ENCODE results near the gene OR1J1.

Gene OR1J1, protein sequence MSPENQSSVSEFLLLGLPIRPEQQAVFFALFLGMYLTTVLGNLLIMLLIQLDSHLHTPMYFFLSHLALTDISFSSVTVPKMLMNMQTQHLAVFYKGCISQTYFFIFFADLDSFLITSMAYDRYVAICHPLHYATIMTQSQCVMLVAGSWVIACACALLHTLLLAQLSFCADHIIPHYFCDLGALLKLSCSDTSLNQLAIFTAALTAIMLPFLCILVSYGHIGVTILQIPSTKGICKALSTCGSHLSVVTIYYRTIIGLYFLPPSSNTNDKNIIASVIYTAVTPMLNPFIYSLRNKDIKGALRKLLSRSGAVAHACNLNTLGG

DNA sequence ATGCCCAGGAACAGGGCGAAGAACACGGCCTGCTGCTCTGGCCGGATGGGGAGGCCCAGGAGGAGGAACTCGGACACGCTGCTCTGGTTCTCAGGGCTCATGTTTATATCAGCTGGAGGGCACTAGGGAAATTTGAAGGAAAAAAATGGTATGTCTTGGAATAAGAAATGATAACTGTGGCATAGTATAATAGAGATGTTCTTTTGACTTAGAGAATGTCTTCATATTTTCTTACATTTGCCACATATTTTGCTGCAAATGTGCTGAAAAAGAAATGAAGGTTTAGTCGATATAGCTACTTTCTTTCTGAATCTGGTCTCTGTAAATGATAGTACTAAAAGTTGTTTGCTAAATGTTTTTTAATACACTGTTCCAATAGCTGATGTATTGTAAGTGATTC lies at the start of gene OR1J1:
Gene OR1J1, minus strand, starts transcription at position 101 of the 400 bp plus-strand sequence. Its CDS starts 0 bp downstream, at position 101.
- no peak for DNase-seq

DNA sequence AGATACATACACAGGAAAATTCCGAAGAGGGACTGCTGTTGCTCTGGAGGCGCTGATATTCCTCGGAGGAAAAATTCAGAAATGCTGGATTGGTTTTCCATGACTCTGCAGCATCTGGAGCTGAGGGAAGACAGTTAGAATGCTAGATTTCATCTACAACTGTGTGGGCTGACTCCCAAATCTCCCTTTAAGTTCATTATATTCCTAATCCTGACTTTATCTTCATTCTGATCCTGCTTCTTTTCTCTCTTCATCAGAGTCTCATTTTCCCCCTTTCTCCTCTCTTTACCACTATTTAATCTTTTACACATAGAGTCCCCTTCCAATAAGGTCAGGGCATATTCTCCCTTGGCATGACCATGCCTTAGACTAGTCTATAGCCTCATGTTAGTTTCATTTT lies 49.5 kb upstream of the OR1J1 start, which contains the start of gene OR1N1:
Gene OR1N1, minus strand, starts transcription at position 101 of the 400 bp plus-strand sequence. Its CDS starts 0 bp downstream, at position 101.
- DNase-seq, result no peak

DNA sequence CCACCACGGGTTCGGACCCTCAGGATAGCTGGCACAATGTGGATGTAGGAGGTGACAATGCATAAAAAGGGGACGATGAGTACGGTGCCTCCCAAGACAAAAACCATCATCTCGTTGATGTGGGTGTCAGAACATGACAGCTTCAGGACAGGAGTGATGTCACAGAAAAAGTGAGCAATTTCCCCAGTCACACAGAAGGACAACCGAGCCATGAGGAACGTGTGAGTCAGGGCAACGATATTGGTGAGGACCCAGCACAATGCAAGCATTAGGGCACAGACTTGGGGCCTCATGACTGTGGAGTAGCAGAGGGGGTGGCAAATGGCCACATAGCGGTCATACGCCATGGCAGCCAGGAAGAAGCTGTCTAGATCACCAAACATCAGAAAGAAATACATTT lies 48.9 kb upstream of the OR1J1 start:
- DNase-seq, result no peak

DNA sequence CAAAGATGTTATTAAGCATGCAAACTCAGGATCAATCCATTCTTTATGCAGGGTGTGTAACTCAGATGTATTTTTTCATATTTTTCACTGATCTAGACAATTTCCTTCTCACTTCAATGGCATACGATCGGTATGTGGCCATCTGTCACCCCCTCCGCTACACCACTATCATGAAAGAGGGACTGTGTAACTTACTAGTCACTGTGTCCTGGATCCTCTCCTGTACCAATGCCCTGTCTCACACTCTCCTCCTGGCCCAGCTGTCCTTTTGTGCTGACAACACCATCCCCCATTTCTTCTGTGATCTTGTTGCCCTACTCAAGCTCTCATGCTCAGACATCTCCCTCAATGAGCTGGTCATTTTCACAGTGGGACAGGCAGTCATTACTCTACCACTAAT lies 41.6 kb upstream of the OR1J1 start:
- no peak for DNase-seq

DNA sequence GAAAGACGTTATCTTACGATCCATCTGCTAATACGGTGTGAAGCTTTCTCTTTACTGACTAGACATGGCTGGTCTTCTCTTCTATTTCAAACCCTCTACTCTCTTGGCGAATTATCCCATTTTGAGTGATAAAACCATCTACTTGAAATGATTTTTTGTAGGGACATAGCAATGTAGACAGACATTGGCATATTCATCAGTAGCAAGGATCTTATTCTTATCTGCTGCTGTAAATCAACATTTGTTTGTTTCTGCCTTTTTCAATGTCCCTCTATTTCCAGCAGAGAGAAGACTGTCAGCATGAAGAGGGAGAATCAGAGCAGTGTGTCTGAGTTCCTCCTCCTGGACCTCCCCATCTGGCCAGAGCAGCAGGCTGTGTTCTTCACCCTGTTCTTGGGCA lies 41.1 kb upstream of the OR1J1 start, which contains the start of gene OR1J4:
Gene OR1J4, plus strand, starts transcription at position 301 of the 400 bp plus-strand sequence. Its CDS starts 0 bp downstream, at position 301.
- DNase-seq, result no peak

DNA sequence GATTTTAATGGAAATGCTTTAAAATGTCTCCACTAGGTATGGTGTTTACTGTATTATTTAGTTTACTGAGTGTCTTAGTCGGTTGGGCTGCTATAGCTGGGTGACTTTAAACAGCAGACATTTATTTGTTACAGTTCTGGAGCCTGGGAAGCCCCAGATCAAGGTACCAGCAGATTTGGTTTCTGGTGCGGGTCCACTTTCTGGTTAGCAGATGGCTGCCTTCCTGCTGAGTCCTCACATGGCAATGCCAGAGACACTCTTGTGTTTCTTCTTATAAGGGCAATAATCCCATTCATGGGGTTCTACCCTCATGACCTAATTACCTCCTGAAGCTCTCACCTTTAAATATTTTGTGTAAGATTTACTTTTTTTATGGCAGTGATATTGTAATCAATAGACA lies 40.5 kb upstream of the OR1J1 start:
- DNase-seq, result no peak

DNA sequence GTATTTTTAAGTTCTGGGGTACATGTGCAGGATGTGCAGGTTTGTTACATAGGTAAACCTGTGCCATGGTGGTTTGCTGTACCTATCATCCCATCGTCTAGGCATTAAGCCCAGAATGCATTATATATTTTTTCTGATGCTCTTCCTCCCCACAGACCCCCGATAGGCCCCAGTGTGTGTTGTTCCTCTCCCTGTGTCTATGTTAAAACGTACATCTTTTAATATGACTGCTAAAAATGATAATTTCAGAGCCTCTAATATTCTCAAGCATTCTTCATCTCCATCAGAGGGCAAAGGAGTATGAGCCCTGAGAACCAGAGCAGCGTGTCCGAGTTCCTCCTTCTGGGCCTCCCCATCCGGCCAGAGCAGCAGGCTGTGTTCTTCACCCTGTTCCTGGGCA lies 32.8 kb upstream of the OR1J1 start, which contains the start of gene OR1J2:
Gene OR1J2, plus strand, starts transcription at position 301 of the 400 bp plus-strand sequence. Its CDS starts 0 bp downstream, at position 301.
- DNase-seq, result no peak

DNA sequence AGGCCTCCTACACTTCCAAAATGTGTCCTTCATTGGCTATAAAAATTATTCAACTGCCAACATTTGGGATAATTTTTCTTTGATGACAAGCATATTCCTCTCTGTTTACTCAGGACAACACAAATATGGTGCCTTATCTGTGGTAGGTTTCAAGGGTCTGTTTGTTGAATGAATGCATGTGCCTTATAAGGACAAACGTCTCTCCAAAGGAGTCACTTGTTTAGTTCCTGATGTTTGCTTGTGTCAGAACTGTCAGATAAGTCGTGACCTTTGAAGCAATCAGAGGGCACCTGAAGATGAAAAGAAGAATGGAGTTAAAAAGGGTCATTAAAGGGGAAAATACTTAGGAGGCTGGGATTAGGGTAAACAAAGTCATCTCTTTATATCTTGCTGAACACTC lies 29.2 kb upstream of the OR1J1 start:
- no peak for DNase-seq

DNA sequence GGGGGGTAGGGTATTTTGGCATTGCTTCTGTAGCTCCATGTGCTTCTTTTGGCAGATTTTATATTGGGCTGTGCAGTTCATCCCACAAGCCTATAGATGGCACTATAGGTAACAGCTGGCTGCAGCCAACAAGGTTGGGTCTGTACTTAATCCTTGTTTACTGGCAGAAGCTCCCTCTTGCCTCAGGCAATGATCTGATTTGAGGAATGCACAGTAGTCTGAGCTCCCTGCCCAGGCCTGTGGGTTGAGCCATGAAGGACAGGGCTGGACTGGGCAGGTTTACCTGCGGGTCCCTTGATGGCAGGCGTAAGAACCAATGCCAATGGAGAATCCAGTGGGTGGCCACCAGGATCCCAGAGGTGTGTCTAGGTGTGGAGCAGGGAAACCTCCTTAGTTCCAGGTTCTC lies 21.2 kb upstream of the OR1J1 start:
- no peak for DNase-seq

DNA sequence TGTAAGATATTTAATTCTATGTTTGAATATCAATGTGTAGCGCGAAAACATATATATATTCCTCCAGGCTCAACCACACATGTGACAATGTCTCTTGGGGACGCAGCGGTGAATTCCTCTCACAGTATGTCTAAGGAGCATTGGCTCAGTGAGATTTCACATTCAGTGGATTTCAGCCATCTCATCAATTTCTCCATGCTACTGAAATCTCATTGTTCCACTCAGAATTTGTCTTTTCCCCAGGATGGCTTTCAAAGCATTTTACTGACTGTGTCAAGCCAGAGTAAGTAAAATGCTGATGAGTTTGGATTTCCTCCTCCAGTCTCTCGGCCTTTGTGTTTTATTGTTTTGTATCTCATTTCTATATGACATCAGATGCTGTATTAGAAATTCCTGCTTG lies 1.3 kb upstream of the OR1J1 start:
- no peak for DNase-seq

DNA sequence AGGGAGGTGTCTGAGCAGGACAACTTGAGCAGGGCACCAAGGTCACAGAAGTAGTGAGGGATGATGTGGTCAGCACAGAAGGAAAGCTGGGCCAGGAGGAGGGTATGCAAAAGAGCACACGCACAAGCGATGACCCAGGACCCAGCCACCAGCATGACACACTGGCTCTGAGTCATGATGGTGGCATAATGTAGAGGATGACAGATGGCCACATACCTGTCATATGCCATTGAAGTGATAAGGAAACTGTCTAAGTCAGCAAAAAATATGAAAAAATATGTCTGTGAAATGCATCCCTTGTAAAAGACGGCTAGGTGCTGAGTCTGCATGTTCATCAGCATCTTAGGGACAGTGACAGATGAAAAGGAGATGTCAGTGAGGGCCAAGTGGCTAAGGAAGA lies 380 bp downstream of the OR1J1 start:
- DNase-seq, result no peak

DNA sequence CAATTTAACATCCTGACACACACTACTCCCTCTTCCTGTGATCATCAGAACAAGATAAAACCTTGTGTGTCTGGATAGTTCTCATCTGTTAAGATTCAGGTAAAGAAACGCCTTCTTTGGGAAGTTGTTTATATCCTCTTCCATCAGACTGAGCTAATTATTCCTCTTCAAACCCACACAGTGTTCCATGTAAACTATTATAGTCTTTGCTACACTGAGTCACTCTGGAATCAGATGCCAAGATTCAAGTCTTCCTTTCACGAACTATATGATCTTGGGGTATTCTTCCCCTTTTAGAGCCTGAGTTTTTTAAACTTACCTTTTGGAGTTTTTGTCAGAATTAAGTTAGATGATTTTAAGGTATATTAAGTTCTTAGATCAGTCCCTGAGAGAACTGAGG lies 2.0 kb downstream of the OR1J1 start:
- no peak for DNase-seq

DNA sequence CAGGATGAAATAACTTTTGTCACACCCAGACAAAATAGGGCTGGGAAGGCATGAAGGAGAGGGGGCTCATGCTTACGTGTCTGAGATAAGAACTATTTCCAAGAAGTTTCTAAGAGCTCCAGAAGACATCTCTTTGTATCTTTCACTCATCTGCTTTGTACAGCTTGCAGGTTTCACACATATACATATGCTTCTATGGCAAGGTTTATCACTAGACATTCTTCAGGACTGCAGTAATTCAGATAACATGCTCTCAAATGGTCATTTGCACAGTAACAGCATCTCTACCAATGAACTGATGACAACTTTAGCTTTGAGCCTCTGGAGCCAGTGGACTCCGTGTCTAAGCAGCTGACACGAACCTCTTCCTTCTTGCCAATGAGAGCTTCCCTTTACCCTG lies 3.2 kb downstream of the OR1J1 start:
- DNase-seq, result no peak

DNA sequence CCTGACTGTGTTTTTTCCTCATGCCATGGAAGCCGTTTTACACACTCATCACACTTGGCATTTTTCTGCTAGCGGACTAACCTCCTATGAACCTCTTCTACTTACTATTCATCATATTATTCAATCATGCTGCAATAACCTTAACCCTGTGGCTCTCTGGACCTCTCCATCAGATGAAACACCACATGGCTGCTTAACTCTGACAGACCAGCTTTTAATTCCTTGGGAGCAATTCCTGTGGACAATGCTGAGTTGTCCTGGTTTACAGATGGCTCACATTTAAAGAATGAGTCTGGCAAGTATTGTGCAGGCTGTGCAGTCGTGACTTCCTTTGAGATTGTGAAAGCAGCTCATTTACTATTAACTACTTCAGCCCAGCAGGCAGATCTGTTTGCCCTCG lies 9.0 kb downstream of the OR1J1 start:
- no peak for DNase-seq

DNA sequence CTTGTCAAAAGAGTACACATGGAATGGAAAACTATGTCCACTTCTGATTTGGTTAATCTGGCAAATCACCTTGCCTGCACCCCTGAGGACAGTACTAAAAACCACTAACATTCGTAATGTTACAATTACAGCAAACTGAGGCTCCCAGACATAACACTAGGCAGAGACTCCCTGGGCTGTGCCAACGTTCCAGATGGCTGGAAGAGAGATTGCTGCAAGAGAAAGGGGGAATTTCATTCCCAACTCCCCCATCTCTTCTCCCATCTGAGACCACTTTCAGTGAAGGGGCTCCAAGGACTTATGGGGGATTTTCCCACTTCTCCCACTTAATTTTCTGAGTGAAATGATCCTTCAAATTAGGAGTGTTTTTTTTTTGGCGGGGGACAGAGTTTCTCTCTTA lies 11.3 kb downstream of the OR1J1 start:
- no peak for DNase-seq

DNA sequence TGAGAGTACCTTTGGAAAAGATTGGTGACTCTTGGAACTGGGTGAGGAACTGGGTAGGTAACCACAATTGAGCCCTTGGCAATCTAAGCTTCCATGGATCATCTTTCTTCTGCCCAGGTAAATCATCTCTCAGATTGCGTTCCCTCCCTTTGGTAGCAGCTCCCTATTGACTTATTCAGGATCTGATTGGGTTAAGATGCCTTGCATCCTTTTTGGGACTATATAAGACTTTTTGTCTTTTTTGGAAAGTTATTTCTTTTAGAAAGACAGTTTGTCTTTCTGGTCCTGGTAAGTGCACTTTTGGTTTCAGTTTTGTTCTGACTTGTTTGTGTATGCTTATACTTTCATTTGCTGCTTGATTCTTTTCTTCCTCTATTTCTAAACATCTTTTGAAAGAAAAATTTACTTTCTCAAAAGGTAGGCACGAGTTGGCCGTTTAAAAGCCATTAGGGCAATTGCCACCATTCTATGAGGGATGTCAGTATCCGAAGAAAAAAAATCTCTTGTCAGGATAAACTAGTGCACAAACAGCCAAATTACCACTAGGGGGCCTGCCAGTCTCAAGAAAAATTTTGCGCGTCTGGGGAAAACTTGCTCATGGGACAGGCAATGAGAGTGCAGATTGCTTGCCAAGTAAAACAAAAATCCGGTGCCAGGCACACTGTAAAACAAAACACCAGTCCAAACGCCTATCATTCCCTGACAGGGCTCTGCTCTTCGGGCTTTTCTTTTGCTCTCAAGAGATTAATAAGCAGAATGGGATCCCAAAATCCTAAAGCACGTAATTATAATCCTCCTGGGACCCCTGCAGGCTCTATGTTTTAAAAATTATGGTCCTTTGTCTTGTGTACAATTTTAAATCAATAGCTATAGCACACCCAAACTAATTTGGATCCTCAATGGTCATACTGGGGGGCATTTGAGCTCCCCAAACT lies 12.8 kb downstream of the OR1J1 start:
- DNase-seq, result peak; percentile 35

DNA sequence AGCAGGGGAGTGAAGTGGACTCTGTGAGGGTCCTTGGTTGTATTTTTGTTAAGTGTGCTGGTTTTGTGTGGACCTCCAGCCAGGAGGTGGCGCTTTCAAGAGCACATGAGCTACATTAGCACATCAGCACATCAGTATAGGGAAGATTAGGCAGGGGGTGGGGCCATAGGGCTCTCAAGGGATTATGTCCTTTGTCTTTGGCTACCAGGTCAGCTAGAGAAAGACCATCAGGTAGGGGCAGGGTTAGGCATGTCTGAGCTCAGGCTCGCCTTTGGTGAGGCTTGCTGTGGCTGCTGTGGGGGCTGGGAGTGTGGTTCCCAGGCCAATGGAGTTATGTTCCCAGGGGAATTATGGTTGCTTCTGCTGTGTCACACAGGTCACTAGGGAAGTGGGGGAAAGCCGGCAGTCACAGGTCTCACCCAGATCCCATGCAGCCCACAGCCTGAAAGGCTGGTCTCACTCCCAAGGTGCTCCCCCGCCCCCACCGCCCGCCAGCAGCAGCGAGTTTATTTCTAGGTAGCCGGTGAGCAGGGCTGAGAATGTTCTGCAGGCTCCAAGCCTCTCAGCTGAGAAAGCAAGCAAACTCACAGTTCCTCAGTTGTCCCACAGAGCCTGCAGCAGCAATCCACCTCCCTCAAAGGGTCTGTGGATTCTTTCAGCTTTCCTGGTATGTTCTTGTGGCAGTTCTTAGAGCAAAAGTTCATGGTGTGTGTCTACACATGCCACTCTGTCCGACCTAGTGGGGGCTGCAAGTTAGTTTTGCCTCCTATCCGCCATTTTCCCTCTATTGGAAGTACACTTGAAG lies 13.7 kb downstream of the OR1J1 start:
- no peak for DNase-seq

DNA sequence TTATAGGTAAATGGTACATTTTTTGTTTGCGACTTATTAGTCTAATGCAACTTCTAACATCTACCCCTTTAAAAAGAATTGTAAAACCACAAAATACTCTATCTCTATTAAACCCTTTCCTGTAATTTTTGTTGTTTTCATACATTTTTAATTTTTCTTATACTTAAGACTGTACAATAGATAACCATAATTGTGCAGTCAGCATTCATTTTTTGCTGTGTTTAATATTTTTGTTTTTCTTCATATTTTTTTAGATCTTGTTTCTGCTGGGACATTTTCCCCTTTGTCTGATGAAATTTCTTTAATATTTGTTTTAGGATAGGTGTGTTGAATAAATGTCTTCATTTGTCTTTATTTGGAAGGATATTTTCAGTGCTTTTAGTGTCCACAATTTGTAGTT lies 19.9 kb downstream of the OR1J1 start:
- no peak for DNase-seq

DNA sequence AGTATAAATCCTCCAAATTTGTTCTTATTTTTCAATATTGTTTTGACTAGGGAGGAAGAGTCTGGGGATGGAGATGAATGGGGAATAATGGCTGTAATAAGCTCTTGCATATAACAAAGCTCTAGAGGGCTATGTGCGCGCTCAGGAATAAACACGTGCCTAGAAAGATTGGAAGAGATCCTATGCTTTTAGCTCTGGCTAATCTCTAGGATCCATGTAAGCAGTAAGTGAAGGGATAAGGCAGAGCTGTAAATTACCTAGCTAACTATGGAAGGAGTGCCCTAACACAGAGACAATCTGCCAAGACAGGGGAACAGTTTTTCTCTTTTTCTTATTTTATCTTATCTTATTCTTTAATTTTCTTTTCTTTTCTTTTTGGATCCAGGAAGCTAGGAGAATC lies 21.6 kb downstream of the OR1J1 start:
- no peak for DNase-seq

DNA sequence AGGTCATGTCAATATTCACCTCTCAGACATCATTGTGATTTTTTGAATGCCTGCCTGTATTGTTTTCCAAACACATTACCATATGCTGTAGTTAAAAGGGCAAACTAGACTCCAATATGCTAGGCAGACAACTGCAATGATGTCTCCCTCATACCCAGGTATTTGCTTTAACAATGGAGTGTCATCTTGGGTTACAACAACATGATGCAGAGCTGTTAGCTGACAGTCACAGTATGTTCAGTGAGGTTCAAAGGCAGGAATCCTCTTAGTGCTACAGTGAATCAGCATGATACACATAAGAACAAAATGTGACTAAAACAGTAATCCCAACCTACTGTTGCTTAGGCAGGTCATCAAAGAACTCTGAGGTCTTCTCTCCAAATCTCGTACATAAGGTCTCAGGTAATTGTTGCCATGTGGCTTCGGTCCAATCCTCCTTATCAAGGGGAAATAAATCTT lies 24.0 kb downstream of the OR1J1 start:
- no peak for DNase-seq

DNA sequence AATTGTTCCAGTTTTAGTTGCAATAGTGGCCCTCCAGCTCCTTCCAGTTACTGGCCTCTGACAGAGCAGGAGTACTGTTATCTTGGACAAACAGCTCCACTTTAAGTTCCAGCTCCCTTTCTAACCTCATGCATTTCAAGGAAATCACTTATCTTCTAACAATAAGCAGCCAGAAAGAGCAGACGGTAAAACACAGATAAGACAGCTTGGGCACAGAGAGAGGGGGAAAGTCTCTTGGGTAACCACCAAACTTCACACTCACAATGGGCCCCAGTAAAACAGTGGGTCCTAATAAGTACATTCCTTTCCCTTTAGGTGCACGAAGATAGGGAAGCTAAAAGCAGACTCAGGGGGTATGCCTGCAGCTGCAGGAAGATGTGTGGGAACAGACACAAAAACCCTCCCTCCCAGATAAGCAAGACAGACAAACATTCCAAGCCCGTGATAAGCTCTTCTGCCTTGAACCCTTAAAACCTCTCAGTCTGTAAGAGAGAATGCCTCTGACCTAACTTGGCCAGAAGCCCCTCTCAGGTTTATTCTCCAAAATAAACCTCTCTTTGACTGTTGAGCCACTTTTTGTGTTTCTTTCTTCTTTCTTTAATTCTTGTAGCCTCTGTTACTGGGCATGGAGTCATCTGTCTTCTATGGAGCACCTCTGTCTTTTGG lies 30.8 kb downstream of the OR1J1 start:
- no peak for DNase-seq

DNA sequence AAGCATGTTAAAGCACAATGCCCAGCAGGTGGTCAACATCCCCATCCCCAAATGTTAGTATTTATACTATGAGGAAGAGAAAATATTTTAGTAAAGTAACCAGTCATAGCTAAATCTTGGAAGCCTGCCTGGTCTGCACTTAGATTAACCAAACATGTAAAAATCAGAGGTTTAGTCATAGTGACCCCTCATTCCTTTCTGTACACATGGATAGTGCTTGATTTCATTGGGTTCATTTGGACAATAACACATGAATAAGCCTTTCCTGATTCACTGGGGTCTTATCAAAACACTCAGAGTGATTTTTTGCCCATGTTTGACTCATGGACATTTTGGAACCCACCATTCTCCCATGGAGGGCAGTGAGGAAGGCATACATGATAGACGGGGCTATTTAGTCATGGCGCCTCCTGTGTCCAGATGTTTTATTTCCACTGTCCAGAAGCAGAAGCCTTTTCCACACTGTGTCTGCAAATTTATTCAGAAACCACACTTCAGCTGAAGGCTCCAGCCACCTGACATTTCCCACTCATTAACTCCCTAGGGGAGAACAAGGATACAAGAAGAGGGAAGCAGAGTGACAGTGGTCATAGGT lies 32.5 kb downstream of the OR1J1 start:
- DNase-seq, result no peak
